GM06990 (cell line): ENCODE measurements around the gene SLC5A12.

ENCODE experiments used
- DNase-seq: peaks from one replicate; pipeline ENCODE4 v3.0.0-alpha.2; 2011; ENCODE audit not compliant: insufficient read length; ENCODE audit errors: extremely low read depth
- H3K27me3 ChIP-seq: replicated peaks from 2 replicates; pipeline ENCODE4 v1.6.0; 2011; ENCODE audit warnings: low read length; ENCODE audit not compliant: control insufficient read depth, insufficient read depth
- H3K36me3 ChIP-seq: 2 replicates; pipeline ENCODE4 v1.5.1; 2011; ENCODE audit warnings: low read length; ENCODE audit not compliant: control insufficient read depth, insufficient read depth
- H3K4me3 ChIP-seq: replicated peaks from 2 replicates; pipeline ENCODE4 v1.5.1; 2011; ENCODE audit warnings: low read depth, mild to moderate bottlenecking, control low read depth, low read length
- TF ChIP-seq, protein P1 (sequence below): IDR thresholded peaks from 2 replicates; pipeline ENCODE4 v1.5.1; 2011; ENCODE audit warnings: low read length, control low read depth, mild to moderate bottlenecking, inconsistent platforms; ENCODE audit not compliant: insufficient read depth, poor library complexity, severe bottlenecking

The SLC5A12 gene

DNA sequence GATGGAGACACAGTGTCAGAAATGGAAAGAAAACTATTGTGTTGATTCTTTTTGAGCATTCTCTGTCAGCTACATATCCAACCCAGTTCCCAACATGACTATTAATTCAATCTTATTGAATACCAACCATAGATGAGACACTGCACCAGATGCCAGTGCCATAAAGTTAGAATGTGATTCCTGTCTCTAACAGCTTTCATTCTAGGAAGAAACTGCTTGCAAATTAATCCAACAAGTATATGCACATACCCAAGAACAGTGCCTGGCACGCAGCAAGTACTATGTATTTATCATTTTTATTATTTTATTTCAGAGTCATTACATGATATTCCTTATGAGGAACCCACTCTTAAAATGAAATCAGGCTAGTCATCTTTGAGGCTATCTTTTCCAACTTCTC, 34.5 kb downstream of the SLC5A12 start:
- Histone ChIP-seq H3K36me3 (no peaks in the 10 kb centered on the region), H3K4me3 (no peak overlapping the region), H3K27me3 (no peaks in the 10 kb centered on the region)
- TF ChIP-seq, protein P1, sequence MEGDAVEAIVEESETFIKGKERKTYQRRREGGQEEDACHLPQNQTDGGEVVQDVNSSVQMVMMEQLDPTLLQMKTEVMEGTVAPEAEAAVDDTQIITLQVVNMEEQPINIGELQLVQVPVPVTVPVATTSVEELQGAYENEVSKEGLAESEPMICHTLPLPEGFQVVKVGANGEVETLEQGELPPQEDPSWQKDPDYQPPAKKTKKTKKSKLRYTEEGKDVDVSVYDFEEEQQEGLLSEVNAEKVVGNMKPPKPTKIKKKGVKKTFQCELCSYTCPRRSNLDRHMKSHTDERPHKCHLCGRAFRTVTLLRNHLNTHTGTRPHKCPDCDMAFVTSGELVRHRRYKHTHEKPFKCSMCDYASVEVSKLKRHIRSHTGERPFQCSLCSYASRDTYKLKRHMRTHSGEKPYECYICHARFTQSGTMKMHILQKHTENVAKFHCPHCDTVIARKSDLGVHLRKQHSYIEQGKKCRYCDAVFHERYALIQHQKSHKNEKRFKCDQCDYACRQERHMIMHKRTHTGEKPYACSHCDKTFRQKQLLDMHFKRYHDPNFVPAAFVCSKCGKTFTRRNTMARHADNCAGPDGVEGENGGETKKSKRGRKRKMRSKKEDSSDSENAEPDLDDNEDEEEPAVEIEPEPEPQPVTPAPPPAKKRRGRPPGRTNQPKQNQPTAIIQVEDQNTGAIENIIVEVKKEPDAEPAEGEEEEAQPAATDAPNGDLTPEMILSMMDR = no peak
- no peak for DNase-seq

DNA sequence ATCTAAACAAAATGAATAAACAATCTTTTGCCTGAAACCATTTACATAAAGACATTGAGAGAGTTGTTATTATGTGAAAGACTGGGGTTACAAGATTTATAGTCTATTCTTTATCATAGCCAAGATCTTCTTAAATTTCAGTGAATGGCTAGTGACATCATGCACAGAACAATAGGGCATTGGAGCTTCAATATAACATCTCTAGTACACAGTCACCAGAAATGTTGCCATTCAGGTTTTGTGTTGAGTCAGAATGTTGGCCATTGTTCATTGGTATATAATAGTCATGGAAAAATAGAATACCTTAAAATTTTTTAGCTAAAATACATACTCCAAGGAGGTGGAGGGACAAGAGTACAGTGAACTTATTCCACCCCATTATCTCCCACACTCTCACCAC, 44.3 kb downstream of the SLC5A12 start:
- H3K36me3 ChIP-seq = no peaks in the 10 kb centered on the region
- TF ChIP-seq, protein P1 = no peak

DNA sequence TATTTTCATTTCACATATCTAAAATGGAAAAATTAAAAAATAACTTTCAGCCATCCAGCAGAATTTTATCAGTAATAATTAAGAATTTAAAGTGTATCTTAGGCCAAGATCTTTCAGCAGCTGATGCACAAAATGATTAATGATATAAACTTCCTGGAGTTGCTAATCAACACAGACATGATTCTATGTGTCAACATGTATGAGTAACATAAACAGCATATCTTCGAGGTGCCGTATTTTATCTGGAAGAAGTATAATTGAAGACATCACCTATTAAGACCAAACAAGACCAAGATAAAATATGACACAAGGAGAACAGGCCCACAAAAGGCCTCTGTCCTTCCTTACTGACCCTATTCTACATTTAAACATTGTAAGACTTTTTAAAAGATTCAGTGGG, 45.2 kb downstream of the SLC5A12 start:
- no peaks in the 10 kb centered on the region for H3K36me3 ChIP-seq
- no peak for DNase-seq
- no peak overlapping the region for H3K4me3 ChIP-seq
- TF ChIP-seq, protein P1 = no peak
- H3K27me3 ChIP-seq = no peaks in the 10 kb centered on the region; the same call in 1 of the 2 replicates

More for the DNA sequence above, 44.3 kb downstream of the SLC5A12 start:
- Histone ChIP-seq H3K27me3 (no peaks in the 10 kb centered on the region; the same call in 1 of the 2 replicates), H3K4me3 (no peak overlapping the region)
- DNase-seq = no peak

DNA sequence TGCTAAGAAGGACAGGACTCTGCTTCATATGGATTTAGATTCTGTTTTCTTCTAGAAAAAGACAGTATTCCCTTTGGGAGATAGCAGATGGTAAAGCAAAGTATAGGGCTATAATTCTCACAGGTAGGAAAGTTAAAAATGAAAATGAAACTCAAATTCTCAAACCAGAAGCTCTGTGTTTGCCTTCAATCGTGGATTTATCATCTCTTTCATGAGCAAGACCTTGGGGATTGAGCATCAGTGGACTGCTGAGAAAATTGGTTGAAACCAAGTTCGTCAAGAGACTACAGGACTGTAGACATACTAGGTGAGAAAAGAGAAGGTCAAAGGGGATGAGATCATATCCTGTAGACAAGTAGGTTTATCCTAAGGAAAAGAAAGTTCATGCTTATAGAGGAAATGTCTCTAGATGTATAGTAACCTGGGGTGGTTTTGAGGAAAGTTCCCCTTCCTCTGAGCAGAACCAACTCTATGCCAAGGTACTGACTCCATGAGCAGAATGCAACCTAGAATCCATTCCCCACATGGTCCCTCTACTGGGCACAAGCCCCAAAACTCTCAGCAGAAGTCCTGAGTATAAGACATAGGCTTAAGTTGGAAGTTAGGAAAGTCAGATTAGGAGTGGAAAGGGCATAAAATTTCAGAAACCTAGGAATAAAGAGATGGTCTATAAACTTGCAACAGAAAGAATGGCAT, 46.5 kb downstream of the SLC5A12 start:
- no peak for DNase-seq
- no peak overlapping the region for H3K4me3 ChIP-seq
- no peaks in the 10 kb centered on the region for H3K36me3 ChIP-seq
- TF ChIP-seq, protein P1 = no peak
- no peaks in the 10 kb centered on the region; the same call in 1 of the 2 replicates for H3K27me3 ChIP-seq

DNA sequence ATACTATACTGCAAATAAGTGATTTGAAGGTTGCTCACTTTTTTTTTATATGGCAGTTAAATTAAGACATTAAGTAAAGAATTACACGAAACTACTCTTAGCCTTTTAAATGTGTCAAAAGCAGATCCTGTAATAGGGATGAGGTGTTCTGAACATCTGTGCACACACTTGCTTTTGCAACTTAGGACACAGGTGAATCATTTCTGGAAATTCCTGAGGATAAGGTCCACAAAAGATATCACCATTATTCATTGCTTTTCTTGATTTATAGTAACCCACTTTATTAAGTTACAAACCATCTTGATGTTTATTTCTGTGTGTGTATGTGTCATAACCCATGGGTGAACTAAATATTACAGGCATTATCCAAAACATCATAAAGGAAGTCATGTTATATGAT, 55.9 kb downstream of the SLC5A12 start:
- no peak for DNase-seq
- TF ChIP-seq, protein P1 = no peak
- H3K4me3 ChIP-seq = no peak overlapping the region
- H3K36me3 ChIP-seq = no peaks in the 10 kb centered on the region
- H3K27me3 ChIP-seq = no peaks in the 10 kb centered on the region

DNA sequence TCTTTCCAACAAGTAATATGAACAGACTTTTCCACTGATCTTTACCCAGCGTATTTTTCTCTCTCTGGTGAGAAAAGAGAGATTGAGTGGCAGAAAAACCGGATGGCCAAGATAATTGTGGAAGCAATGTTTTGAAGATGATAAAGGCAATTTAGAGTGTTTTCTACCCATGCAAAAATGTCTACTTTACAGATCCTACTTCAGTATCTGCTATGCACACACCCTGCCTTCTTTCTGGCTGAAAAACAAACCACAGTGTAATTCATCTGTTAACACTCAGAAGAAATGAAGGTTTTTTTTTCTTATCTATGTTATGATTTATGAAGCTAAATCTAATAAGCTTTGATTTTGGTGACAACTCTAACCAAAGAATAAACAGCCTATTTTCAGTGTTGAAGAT, 56.8 kb downstream of the SLC5A12 start:
- TF ChIP-seq, protein P1 = no peak
- no peaks in the 10 kb centered on the region for H3K27me3 ChIP-seq
- no peak overlapping the region for H3K4me3 ChIP-seq
- DNase-seq = no peak
- no peaks in the 10 kb centered on the region for H3K36me3 ChIP-seq
